NCI-H2171 (cell line): ENCODE measurements around the gene CFAP221.

Experiments
- DNase-seq: peaks from one replicate; lab custom pipeline; 2025; lab: John Stamatoyannopoulos, UW

CFAP221 gene

GRCh38 chr2:119544075-119544938 lies at the start of gene CFAP221:
Gene CFAP221, plus strand, starts transcription at chr2:119544449. Its CDS starts 1,683 bp downstream, at chr2:119546132.
- peak; percentile 66 for DNase-seq

GRCh38 chr2:119495948-119496347 lies 48.3 kb upstream of the CFAP221 start:
- DNase-seq = no peak

DNA sequence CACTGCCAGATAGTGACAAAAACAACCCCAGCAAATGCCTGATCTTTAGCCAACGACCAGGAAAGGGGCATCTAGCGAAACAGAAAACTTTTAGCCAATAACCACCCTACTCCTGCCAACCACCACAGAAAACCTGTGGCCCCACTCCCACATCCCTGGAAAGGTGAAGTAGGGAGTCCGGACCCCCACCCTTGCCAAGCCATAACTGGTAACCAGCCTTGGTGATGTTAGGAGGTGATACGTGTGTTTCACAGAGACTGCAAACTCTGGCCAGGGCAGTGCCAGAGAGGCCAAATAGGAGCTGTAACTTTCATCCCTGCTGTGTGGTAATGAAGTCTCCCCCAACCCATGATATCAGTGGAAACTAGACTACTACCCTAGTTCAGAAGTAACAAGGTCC lies 47.6 kb upstream of the CFAP221 start:
- no peak for DNase-seq

- DNase-seq = no peak
These were observed 35.5 kb upstream of the CFAP221 start for GRCh38 chr2:119508756-119509155.

DNA sequence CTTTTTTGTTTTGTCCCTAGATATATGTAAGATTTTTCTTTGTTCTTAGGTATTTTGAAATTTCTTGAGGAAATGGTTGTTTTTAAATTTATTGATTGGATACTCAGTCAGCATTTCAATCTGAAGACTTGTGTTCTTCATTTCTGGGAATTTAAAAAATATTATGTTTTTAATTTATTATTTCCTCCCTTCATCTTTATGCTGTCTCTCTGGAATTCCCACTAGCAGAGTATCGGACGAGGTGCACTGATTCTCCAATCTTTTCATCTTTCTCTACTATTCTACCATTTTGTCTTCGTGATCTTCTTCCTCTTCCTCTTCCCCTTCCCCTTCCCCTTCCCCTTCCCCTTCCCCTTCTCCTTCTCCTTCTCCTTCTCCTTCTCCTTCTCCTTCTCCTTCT lies 32.3 kb upstream of the CFAP221 start:
- no peak for DNase-seq

GRCh38 chr2:119512946-119513345 lies 31.3 kb upstream of the CFAP221 start:
- no peak for DNase-seq

- DNase-seq = no peak
These were observed 30.4 kb upstream of the CFAP221 start for GRCh38 chr2:119513832-119514231.

GRCh38 chr2:119516121-119516520 lies 28.1 kb upstream of the CFAP221 start:
- no peak for DNase-seq

- no peak for DNase-seq
These were observed 26.8 kb upstream of the CFAP221 start for GRCh38 chr2:119517433-119517832.

GRCh38 chr2:119518401-119519056 lies 25.7 kb upstream of the CFAP221 start:
- DNase-seq = no peak

DNA sequence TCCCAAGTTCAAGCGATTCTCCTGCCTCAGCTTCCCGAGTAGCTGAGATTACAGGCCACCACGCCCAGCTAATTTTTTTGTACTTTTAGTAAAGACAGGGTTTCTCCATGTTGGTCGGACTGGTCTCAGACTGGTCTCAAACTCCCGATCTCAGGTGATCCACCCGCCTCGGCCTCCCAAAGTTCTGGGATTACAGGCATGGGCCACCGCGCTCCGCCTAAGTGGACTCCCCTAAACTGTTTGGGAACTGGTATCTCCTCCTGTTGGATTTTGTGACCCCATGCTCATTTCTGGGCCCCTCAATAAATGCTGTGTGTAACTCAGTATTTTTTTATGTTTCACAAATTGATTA lies 25.2 kb upstream of the CFAP221 start:
- DNase-seq = no peak

- DNase-seq = no peak
These were observed 23.4 kb upstream of the CFAP221 start for GRCh38 chr2:119520696-119521432.

GRCh38 chr2:119521433-119522050 lies 22.7 kb upstream of the CFAP221 start:
- DNase-seq = no peak

DNA sequence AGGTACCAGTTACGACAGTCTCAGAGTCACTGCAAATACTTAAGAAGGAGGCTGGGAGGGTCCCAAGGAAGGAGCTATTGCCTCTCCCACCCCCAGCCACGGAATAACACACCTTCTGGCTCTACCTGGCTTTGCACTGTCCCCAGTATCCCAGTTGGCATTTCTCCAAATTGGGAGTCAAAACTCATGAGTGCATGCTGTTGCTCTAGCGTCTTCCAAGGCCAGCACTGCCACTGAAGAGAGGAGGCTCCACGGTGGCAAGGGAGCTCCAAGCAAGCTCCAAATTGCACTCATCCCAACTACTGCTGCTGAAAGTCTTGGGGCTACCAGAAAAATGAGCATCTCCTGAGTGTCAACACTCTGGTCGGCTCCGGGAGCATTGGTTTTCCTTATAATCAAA lies 21.6 kb upstream of the CFAP221 start:
- DNase-seq = no peak

DNA sequence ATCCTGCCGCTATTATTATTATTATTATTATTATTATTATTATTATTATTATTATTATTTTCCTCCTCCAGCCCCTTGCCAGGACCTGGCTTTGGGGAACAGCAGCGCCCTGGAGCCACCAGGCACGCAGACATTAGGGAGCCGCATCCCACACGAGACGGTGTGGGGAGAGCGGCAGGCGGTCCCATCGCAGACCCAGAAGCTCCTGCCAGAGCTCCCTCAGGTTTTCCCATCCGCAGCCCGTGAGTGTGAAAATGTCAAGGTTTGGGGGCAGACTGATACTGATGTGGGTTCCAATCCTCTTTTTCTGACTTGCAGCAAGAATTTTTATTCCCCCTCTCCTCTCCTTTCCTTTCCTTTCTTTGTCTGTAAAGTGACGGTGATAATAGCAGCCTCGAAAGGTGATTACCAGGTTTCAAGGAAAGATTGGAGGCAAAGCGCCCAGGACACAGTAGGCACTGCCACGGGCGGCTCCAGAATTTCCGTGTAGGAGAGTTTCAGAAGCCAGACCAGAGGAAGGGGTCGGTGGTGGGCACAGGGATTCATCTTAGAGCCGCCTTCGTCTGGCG lies 20.8 kb upstream of the CFAP221 start:
- no peak for DNase-seq

GRCh38 chr2:119523952-119524694 lies 20.1 kb upstream of the CFAP221 start, which contains the start of gene SCTR:
Gene SCTR, minus strand, starts transcription at chr2:119524483. Its CDS starts 257 bp downstream, at chr2:119524226.
- peak; percentile 32 for DNase-seq

- no peak for DNase-seq
These were observed 18.6 kb upstream of the CFAP221 start for GRCh38 chr2:119525614-119526013.

DNA sequence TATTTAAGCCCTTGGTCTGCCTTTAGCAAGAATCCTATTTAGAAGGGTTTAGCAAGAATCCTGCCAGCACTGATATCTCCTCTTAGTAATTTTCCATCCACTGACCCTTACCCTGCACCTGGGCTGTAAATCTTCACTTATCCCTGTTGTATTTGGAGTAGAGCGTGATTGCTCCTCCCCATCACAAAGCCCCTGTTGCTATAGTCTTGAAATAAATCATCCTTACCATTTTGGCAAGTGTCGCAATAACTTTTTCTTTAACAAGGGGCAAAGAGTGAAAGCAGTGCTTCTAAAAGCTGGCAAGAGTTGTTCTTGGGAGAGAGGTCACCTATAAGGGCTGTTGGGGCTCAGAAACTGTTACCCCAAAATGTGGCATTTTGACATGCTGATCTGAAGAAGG lies 16.2 kb upstream of the CFAP221 start:
- no peak for DNase-seq

DNA sequence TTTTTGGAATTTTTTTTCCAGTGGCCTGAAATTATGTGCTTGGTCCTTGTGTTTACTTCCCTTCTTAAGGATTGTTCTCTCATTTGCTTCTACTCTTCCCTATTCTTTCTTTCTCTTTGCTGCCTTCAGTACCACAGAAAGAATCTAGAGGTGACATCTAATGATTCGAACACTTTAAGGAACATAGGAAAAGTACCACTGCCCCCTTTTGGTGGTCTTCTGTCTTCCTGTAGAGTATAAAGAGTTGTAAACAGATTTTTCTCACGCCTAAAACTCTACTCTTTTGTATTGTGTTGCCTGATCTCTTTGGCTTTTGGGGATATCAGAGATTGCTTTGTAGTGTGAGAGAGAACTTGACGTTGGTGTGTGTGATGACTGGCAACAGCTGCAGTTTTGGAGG lies 13.0 kb upstream of the CFAP221 start:
- no peak for DNase-seq

DNA sequence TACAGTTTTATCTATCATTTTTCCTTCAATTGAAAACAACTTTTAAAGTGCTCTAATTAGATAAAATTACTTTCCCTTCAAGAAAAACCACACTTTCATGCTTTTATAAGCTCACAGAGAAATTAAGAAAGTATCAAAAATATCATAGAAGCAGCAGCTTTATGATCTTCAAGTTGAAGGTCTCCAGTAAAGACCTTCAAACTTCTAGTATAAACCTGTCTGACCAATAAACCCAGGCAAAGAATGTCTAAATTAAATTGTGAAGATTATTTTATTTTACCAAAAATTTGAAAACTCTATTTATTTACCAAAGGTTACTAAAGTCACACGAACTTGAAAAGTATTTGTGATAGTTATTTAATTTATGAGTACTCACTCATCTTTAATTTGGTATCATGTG lies 10.7 kb upstream of the CFAP221 start:
- no peak for DNase-seq

DNA sequence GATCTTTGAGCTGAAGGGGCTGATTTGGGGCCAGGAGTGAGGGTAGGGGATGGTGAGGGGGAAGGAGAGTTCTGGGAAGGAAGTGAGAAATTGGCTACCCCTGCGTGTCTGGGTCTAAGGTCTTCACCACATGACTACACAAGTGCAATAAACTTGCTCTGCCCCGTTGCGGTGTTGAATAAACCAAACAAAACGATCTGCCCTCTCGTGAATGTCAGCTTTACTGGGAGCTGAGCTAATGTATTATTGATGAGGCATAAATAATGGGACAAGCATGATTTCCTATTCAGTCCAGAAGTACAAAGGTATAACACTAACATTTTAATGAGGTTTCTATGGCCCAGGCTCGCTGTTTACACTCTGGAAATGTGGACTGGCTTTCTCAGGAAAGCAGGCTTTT lies 8.0 kb upstream of the CFAP221 start:
- DNase-seq = no peak
